ENCODE measurements around the gene CLDN4. TPM values are rescaled to one million over a fixed set of nuclear protein-coding genes. Genes with fewer than 3 reads are reported as not detected.

Gene CLDN4
- total RNA-seq, 1 experiment from 2014 or later: 15.6 TPM

DNA sequence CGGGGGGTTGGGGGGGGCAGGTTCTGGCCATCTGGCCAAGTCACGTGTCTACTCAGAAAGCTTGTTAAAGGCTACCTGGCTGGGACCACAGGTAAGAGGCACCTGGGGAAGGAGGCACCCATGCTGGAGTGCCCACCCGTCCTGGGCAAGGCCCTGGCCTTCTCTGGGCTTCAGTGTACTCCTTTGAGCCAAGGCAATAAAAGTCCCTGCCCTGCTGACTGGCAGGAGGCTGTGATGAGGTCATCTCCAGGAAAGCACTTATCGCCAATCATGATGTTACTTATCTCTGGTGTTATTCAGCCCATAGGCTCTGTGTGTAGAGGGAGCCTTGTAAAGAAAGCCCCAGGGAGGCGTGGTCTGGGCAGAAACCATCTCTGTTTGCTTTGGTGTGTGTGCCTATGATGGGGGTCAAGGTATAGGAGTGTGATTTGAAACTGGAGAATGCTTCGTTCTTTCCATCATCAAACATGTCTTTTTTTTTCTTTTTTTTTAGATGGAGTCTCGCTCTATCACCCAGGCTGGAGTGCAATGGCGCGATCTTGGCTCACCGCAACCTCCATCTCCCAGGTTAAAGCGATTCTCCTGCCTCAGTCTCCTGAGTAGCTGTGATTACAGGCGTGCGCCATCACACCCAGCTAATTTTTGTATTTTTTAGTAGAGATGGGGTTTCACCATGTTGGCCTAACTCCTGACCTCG lies 2.5 kb upstream of the CLDN4 start:
- Histone ChIP-seq H3K56ac (ENCODE audit: insufficient read length, low read depth, low read length) (no peak overlapping the region), H2BK20ac (ENCODE audit: low read depth, low read length, poor library complexity, severe bottlenecking) (no peak overlapping the region), H3K79me1 (ENCODE audit: insufficient read depth, low read depth, low read length, poor library complexity, severe bottlenecking) (no peaks in the 10 kb centered on the region), H3T11ph (ENCODE audit: low read length) (no peak overlapping the region), H4K20me1 (ENCODE audit: control insufficient read depth, insufficient read depth, insufficient read length) (no peaks in the 10 kb centered on the region), H3K9ac (ENCODE audit: extremely low read depth, insufficient read length, low read length) (no peak overlapping the region), H3K9me3 (ENCODE audit: control insufficient read depth, low read depth, low read length) (no peaks in the 10 kb centered on the region), H2AK5ac (ENCODE audit: insufficient read length, low read length) (no peak overlapping the region), H4K8ac (replicated peaks; ENCODE audit: insufficient read length, low read depth, low read length) (no peak overlapping the region), H3K4me1 (ENCODE audit: insufficient read depth, low read length) (peaks cover 14% of the 10 kb centered on the region; the same call in 1 of the 2 replicates), H4K91ac (ENCODE audit: insufficient read length, low read depth, low read length) (no peak overlapping the region), H2AFZ (ENCODE audit: low read length) (no peak overlapping the region), H3K27me3 (ENCODE audit: insufficient read depth, low read length) (no peaks in the 10 kb centered on the region), H2BK12ac (ENCODE audit: insufficient read length, low read depth, low read length) (no peak overlapping the region), H3K4me2 (ENCODE audit: insufficient read depth, insufficient read length, low read length) (peak overlapping the region; percentile 12), H2BK5ac (ENCODE audit: insufficient read length, low read length) (no peak overlapping the region), H3K23ac (ENCODE audit: insufficient read length, low read depth, low read length) (no peak overlapping the region), H3K79me2 (ENCODE audit: insufficient read depth, low read length) (no peaks in the 10 kb centered on the region), H4K5ac (ENCODE audit: insufficient read length, low read depth, low read length) (no peak overlapping the region), H3K23me2 (ENCODE audit: insufficient read length, low read depth, low read length, poor library complexity, severe bottlenecking) (peaks cover 9% of the 10 kb centered on the region), H3K14ac (ENCODE audit: insufficient read depth, low read length) (no peak overlapping the region; the same call in 1 of the 2 replicates), H3K27ac (ENCODE audit: insufficient read length, low read depth, low read length) (no peak overlapping the region), H2BK120ac (ENCODE audit: low read depth, low read length, poor library complexity, severe bottlenecking) (no peak overlapping the region), H3K4ac (ENCODE audit: low read depth, low read length) (no peak overlapping the region), H3K18ac (ENCODE audit: insufficient read length, low read depth, low read length) (peak overlapping the region; percentile 80), H2BK15ac (ENCODE audit: low read depth, low read length) (no peak overlapping the region)
- DNase-seq: no peak
- no CpG with 5 or more reads among the region's 14 CpGs for WGBS (ENCODE audit: extremely low coverage, insufficient read length, low lambda C conversion rate)
- Mint-ChIP-seq H3K27me3 (ENCODE audit: low read depth) (peaks cover 21% of the 10 kb centered on the region), H3K27ac (peak overlapping the region; percentile 40 to 94 (median 65); a peak in 5 of 7 replicates), H3K9me3 (no peaks in the 10 kb centered on the region; a peak in 1 of 5 replicates), H3K36me3 (ENCODE audit: insufficient read depth in 1 of 3, low read depth in 3 of 3) (peaks cover 0 to under 1% (median 0%) of the 10 kb centered on the region in 3 experiments; a peak in 1 of 7 replicates), H3K4me3 (peak overlapping the region in 1 of 2 experiments; percentile 47; a peak in 2 of 5 replicates), H3K4me1 (peaks cover 64 to 70% of the 10 kb centered on the region in 2 experiments)
- TF ChIP-seq, protein P1, sequence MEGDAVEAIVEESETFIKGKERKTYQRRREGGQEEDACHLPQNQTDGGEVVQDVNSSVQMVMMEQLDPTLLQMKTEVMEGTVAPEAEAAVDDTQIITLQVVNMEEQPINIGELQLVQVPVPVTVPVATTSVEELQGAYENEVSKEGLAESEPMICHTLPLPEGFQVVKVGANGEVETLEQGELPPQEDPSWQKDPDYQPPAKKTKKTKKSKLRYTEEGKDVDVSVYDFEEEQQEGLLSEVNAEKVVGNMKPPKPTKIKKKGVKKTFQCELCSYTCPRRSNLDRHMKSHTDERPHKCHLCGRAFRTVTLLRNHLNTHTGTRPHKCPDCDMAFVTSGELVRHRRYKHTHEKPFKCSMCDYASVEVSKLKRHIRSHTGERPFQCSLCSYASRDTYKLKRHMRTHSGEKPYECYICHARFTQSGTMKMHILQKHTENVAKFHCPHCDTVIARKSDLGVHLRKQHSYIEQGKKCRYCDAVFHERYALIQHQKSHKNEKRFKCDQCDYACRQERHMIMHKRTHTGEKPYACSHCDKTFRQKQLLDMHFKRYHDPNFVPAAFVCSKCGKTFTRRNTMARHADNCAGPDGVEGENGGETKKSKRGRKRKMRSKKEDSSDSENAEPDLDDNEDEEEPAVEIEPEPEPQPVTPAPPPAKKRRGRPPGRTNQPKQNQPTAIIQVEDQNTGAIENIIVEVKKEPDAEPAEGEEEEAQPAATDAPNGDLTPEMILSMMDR (conservative IDR thresholded peaks at IDR 0.05): no peak
